Fibroblast of gingiva (primary cell): Measurements from ENCODE around the gene ATXN7L1.

Experiments
- DNase-seq: peaks from one replicate; pipeline ENCODE4 v3.0.0-alpha.2; 2011; ENCODE audit warnings: low read depth

ATXN7L1 gene

GRCh38 chr7:105827151-105827875, 49.1 kb downstream of the ATXN7L1 start:
- no peak for DNase-seq

GRCh38 chr7:105826143-105826542, 50.3 kb downstream of the ATXN7L1 start:
- peak; percentile 89 for DNase-seq

- DNase-seq, result no peak
Measured at GRCh38 chr7:105825371-105825770, 51.0 kb downstream of the ATXN7L1 start.

- DNase-seq, result no peak
Measured at GRCh38 chr7:105822806-105823205, 53.6 kb downstream of the ATXN7L1 start.

GRCh38 chr7:105821527-105821926, 54.9 kb downstream of the ATXN7L1 start:
- no peak for DNase-seq

- DNase-seq, result no peak
Measured at GRCh38 chr7:105820363-105821066, 55.9 kb downstream of the ATXN7L1 start.

GRCh38 chr7:105819559-105819958, 56.8 kb downstream of the ATXN7L1 start:
- no peak for DNase-seq

- DNase-seq, result no peak
Measured at GRCh38 chr7:105816954-105817615, 59.3 kb downstream of the ATXN7L1 start.

- DNase-seq, result no peak
Measured at GRCh38 chr7:105816266-105816843, 60.0 kb downstream of the ATXN7L1 start.

GRCh38 chr7:105815576-105815975, 60.8 kb downstream of the ATXN7L1 start:
- no peak for DNase-seq

GRCh38 chr7:105814481-105814880, 61.9 kb downstream of the ATXN7L1 start:
- no peak for DNase-seq

GRCh38 chr7:105811189-105811847, 65.1 kb downstream of the ATXN7L1 start:
- no peak for DNase-seq

- DNase-seq, result no peak
Measured at GRCh38 chr7:105810556-105810955, 65.8 kb downstream of the ATXN7L1 start.

GRCh38 chr7:105808703-105809590, 67.5 kb downstream of the ATXN7L1 start:
- DNase-seq, result no peak

GRCh38 chr7:105808209-105808608, 68.2 kb downstream of the ATXN7L1 start:
- no peak for DNase-seq

GRCh38 chr7:105807448-105807762, 69.0 kb downstream of the ATXN7L1 start:
- DNase-seq, result no peak

GRCh38 chr7:105806592-105807447, 69.6 kb downstream of the ATXN7L1 start:
- DNase-seq, result peak; percentile 26

GRCh38 chr7:105805447-105806019, 70.9 kb downstream of the ATXN7L1 start:
- DNase-seq, result no peak

- DNase-seq, result no peak
Measured at GRCh38 chr7:105803429-105803736, 73.0 kb downstream of the ATXN7L1 start.
